ENCODE results near the gene NANOS2. TPM values are rescaled to one million over a fixed set of nuclear protein-coding genes. Genes with fewer than 3 reads are reported as not detected.

Gene NANOS2
- total RNA-seq, 1 donor from 2014 or later, result not detected

DNA sequence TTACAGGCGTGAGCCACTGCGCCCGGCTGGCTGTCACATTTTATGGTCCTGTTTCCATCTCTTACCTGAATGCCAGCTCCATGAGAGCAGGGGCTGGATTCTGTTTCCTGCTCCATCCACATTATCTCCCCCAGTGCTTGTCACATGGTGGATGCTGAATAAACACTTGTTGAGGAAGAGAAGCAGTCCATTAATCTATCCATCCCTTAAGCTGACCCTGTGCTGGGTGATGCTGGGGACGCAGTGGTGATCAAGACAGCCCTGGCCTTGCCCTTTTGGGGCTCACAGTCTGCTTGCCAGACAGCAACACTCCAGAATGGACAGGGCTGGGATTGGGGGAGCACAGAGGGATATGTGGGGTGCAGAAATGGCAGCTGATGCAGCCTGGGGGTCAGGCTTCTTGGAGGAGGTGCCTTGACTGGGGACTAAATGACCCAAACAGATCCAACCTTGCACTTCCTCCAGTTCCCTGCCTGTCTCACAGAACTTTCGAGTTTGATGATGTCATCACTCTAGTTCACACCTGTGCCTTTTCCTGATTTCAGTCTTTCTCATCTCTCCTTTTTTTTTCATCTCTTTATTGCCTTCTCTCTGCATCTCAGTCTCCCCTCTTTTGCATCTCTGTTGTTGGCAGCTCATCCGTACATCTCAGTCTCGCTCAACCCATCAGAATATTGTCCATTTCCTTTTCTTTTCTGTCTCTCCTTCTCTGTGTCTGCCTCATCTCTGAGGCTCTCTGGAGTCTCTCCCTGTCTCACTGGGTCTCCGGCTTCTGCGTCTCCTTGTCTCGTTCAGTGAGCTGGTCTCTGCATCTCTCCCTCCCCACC is 33.3 kb downstream of the NANOS2 start:
- peaks cover 22 to 37% of the 10 kb centered on the region in 2 donors for H3K4me1 ChIP-seq
- H3K36me3 ChIP-seq, result peaks cover 7 to 9% of the 10 kb centered on the region in 2 donors
- no peak for DNase-seq (ENCODE audit: low spot score in 2 of 2)
- H3K27ac ChIP-seq, result no peak overlapping the region
- H3K9me3 ChIP-seq, result no peaks in the 10 kb centered on the region
- TF ChIP-seq, protein P1, sequence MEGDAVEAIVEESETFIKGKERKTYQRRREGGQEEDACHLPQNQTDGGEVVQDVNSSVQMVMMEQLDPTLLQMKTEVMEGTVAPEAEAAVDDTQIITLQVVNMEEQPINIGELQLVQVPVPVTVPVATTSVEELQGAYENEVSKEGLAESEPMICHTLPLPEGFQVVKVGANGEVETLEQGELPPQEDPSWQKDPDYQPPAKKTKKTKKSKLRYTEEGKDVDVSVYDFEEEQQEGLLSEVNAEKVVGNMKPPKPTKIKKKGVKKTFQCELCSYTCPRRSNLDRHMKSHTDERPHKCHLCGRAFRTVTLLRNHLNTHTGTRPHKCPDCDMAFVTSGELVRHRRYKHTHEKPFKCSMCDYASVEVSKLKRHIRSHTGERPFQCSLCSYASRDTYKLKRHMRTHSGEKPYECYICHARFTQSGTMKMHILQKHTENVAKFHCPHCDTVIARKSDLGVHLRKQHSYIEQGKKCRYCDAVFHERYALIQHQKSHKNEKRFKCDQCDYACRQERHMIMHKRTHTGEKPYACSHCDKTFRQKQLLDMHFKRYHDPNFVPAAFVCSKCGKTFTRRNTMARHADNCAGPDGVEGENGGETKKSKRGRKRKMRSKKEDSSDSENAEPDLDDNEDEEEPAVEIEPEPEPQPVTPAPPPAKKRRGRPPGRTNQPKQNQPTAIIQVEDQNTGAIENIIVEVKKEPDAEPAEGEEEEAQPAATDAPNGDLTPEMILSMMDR (IDR thresholded peaks at IDR 0.05), result no peak
- H3K27me3 ChIP-seq, result no peaks in the 10 kb centered on the region
- H3K4me3 ChIP-seq, result no peak overlapping the region
- intact Hi-C loops (cut with DNase I), result no loop called here

- no peak for DNase-seq (ENCODE audit: low spot score in 2 of 2)
- intact Hi-C loops (cut with DNase I), result no loop called here
- no peaks in the 10 kb centered on the region for H3K9me3 ChIP-seq
- TF ChIP-seq, protein P1 (IDR thresholded peaks at IDR 0.05), result no peak
- H3K4me3 ChIP-seq, result no peak overlapping the region
- no peaks in the 10 kb centered on the region for H3K27me3 ChIP-seq
- no peak overlapping the region for H3K27ac ChIP-seq
- peaks cover 7 to 9% of the 10 kb centered on the region in 2 donors for H3K36me3 ChIP-seq
- H3K4me1 ChIP-seq, result peaks cover 18 to 31% of the 10 kb centered on the region in 2 donors
Measured at GRCh38 chr19:45879971-45880370, 34.6 kb downstream of the NANOS2 start.

DNA sequence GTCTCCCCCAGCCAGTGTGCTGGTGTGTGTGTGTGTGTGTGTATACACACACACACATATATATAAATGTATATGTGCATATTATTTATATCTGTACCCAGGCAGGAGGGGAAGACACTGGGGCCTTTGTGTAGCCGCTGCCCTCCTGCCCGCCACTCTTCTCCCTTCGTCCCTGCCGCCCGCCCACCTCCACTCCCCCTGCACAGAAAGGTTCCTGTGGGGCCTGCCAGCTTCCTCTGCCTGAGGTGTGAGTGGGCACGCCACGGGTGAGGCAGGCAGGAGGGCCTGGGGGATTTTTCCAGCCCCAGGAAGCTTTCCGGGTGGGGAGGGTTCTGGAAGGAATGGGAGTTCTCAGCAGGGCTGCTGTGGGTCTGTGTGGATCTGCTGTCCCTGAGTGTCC is 35.5 kb downstream of the NANOS2 start:
- no peaks in the 10 kb centered on the region for H3K27me3 ChIP-seq
- intact Hi-C loops (cut with DNase I), result no loop called here
- H3K36me3 ChIP-seq, result peaks cover 2 to 3% of the 10 kb centered on the region in 2 donors
- peaks cover 9 to 22% of the 10 kb centered on the region in 2 donors for H3K4me1 ChIP-seq
- no peak for DNase-seq (ENCODE audit: low spot score in 2 of 2)
- no peak overlapping the region for H3K4me3 ChIP-seq
- H3K27ac ChIP-seq, result no peak overlapping the region
- H3K9me3 ChIP-seq, result no peaks in the 10 kb centered on the region
- TF ChIP-seq, protein P1 (IDR thresholded peaks at IDR 0.05), result no peak

- no peaks in the 10 kb centered on the region for H3K27me3 ChIP-seq
- H3K36me3 ChIP-seq, result no peaks in the 10 kb centered on the region
- TF ChIP-seq, protein P1 (IDR thresholded peaks at IDR 0.05), result no peak
- no peak overlapping the region for H3K4me3 ChIP-seq
- intact Hi-C loops (cut with DNase I), result no loop called here
- no peak overlapping the region for H3K27ac ChIP-seq
- no peak for DNase-seq (ENCODE audit: low spot score in 2 of 2)
- H3K9me3 ChIP-seq, result no peaks in the 10 kb centered on the region
- peaks cover 7 to 15% of the 10 kb centered on the region in 2 donors for H3K4me1 ChIP-seq
Measured at GRCh38 chr19:45878043-45878794, 36.4 kb downstream of the NANOS2 start.

GRCh38 chr19:45876411-45877197 is 38.0 kb downstream of the NANOS2 start:
- no peak for DNase-seq (ENCODE audit: low spot score in 2 of 2)
- TF ChIP-seq, protein P1 (IDR thresholded peaks at IDR 0.05), result no peak
- no peaks in the 10 kb centered on the region for H3K27me3 ChIP-seq
- no peaks in the 10 kb centered on the region for H3K36me3 ChIP-seq
- peaks cover 0 to 4% of the 10 kb centered on the region in 2 donors for H3K4me1 ChIP-seq
- peak overlapping the region; percentile 12 to 39 for H3K4me3 ChIP-seq
- H3K9me3 ChIP-seq, result no peaks in the 10 kb centered on the region
- H3K27ac ChIP-seq, result peak overlapping the region in 1 of 2 donors; percentile 17
- intact Hi-C loops (cut with DNase I), result no loop called here

All from ascending aorta (tissue), 2 donors.